HAP-1 (cell line): ENCODE results near the gene DPP6.

ENCODE experiments used
- DNase-seq, 2 experiments: peaks; one replicate each; pipeline ENCODE4 v3.0.0-alpha.2; 2016 to 2020; ENCODE audit warnings: low spot score in 2 of 2
- H3K27me3 ChIP-seq: fragments of 250-450 bp; sonication (Bioruptor Pico); 2 replicates; pipeline ENCODE4 v1.5.1; 2020; ENCODE audit warnings: low read depth, mild to moderate bottlenecking, moderate library complexity
- H3K36me3 ChIP-seq: fragments of 250-450 bp; sonication (Bioruptor Pico); replicated peaks from 2 replicates; pipeline ENCODE4 v1.5.1; 2020; ENCODE audit warnings: mild to moderate bottlenecking
- H3K4me1 ChIP-seq: fragments of 250-450 bp; sonication (Bioruptor Pico); 2 replicates; pipeline ENCODE4 v1.5.1; 2020; ENCODE audit warnings: mild to moderate bottlenecking
- H3K4me3 ChIP-seq: fragments of 250-450 bp; sonication (Bioruptor Pico); 2 replicates; pipeline ENCODE4 v1.5.1; 2020; ENCODE audit warnings: mild to moderate bottlenecking, moderate library complexity
- H3K9me3 ChIP-seq: fragments of 250-450 bp; sonication (Bioruptor Pico); 2 replicates; pipeline ENCODE4 v1.5.1; 2020; ENCODE audit warnings: mild to moderate bottlenecking, moderate library complexity
- in situ Hi-C: fragments of 300-500 bp; cut with MboI; formaldehyde crosslinking; loops from 3 replicates; pipeline ENCODE4 v1.14.3; 2020; ENCODE audit warnings: low sequenced_read_pairs, inconsistent platforms, mixed read lengths

DPP6 gene

GRCh38 chr7:154869436-154869835 lies 817.2 kb downstream of the DPP6 start:
- Histone ChIP-seq H3K27me3 (no peaks in the 10 kb centered on the region), H3K4me1 (no peaks in the 10 kb centered on the region), H3K9me3 (no peaks in the 10 kb centered on the region), H3K36me3 (no peaks in the 10 kb centered on the region), H3K4me3 (no peak overlapping the region)
- in situ Hi-C loops, result no loop called here
- DNase-seq, result no peak

GRCh38 chr7:154871507-154871906 lies 819.3 kb downstream of the DPP6 start:
- no peaks in the 10 kb centered on the region for H3K9me3 ChIP-seq
- DNase-seq, result no peak
- H3K4me1 ChIP-seq, result no peaks in the 10 kb centered on the region
- H3K27me3 ChIP-seq, result no peaks in the 10 kb centered on the region
- in situ Hi-C loops, result no loop called here
- H3K36me3 ChIP-seq, result no peaks in the 10 kb centered on the region
- no peak overlapping the region for H3K4me3 ChIP-seq

GRCh38 chr7:154871928-154872750 lies 819.9 kb downstream of the DPP6 start:
- Histone ChIP-seq H3K27me3 (no peaks in the 10 kb centered on the region), H3K9me3 (no peaks in the 10 kb centered on the region), H3K4me3 (no peak overlapping the region), H3K36me3 (no peaks in the 10 kb centered on the region), H3K4me1 (no peaks in the 10 kb centered on the region)
- in situ Hi-C loops, result no loop called here
- DNase-seq, result no peak

GRCh38 chr7:154872811-154873499 lies 820.8 kb downstream of the DPP6 start:
- Histone ChIP-seq H3K9me3 (no peaks in the 10 kb centered on the region), H3K36me3 (no peaks in the 10 kb centered on the region), H3K27me3 (no peaks in the 10 kb centered on the region), H3K4me3 (no peak overlapping the region), H3K4me1 (no peaks in the 10 kb centered on the region)
- no peak for DNase-seq
- in situ Hi-C loops, result no loop called here

- H3K4me1 ChIP-seq, result no peaks in the 10 kb centered on the region
- H3K9me3 ChIP-seq, result no peaks in the 10 kb centered on the region
- H3K36me3 ChIP-seq, result no peaks in the 10 kb centered on the region
- in situ Hi-C loops, result no loop called here
- no peak for DNase-seq
- H3K4me3 ChIP-seq, result no peak overlapping the region
- no peaks in the 10 kb centered on the region for H3K27me3 ChIP-seq
Observed at GRCh38 chr7:154873500-154874121, 821.4 kb downstream of the DPP6 start.

- H3K4me1 ChIP-seq, result no peaks in the 10 kb centered on the region
- no peaks in the 10 kb centered on the region for H3K36me3 ChIP-seq
- H3K4me3 ChIP-seq, result no peak overlapping the region
- no peaks in the 10 kb centered on the region for H3K27me3 ChIP-seq
- in situ Hi-C loops, result no loop called here
- H3K9me3 ChIP-seq, result no peaks in the 10 kb centered on the region
- no peak for DNase-seq
Observed at GRCh38 chr7:154874409-154875113, 822.4 kb downstream of the DPP6 start.

GRCh38 chr7:154875297-154875696 lies 823.1 kb downstream of the DPP6 start:
- Histone ChIP-seq H3K36me3 (no peaks in the 10 kb centered on the region), H3K4me1 (no peaks in the 10 kb centered on the region), H3K27me3 (no peaks in the 10 kb centered on the region), H3K9me3 (no peaks in the 10 kb centered on the region), H3K4me3 (no peak overlapping the region)
- DNase-seq, result no peak
- in situ Hi-C loops, result no loop called here

- no peaks in the 10 kb centered on the region for H3K9me3 ChIP-seq
- in situ Hi-C loops, result no loop called here
- no peaks in the 10 kb centered on the region for H3K27me3 ChIP-seq
- H3K4me3 ChIP-seq, result no peak overlapping the region
- H3K4me1 ChIP-seq, result no peaks in the 10 kb centered on the region
- no peak for DNase-seq
- no peaks in the 10 kb centered on the region for H3K36me3 ChIP-seq
Observed at GRCh38 chr7:154876516-154876915, 824.3 kb downstream of the DPP6 start.

- Histone ChIP-seq H3K4me3 (no peak overlapping the region), H3K9me3 (no peaks in the 10 kb centered on the region), H3K27me3 (no peaks in the 10 kb centered on the region), H3K36me3 (no peaks in the 10 kb centered on the region), H3K4me1 (no peaks in the 10 kb centered on the region)
- in situ Hi-C loops, result no loop called here
- DNase-seq, result no peak
Observed at GRCh38 chr7:154877031-154877430, 824.8 kb downstream of the DPP6 start.

- H3K4me3 ChIP-seq, result no peak overlapping the region
- in situ Hi-C loops, result no loop called here
- no peaks in the 10 kb centered on the region for H3K4me1 ChIP-seq
- no peaks in the 10 kb centered on the region for H3K36me3 ChIP-seq
- no peaks in the 10 kb centered on the region for H3K9me3 ChIP-seq
- no peaks in the 10 kb centered on the region for H3K27me3 ChIP-seq
- no peak for DNase-seq
Observed at GRCh38 chr7:154879629-154880028, 827.4 kb downstream of the DPP6 start.

- Histone ChIP-seq H3K9me3 (no peaks in the 10 kb centered on the region), H3K27me3 (no peaks in the 10 kb centered on the region), H3K4me1 (no peaks in the 10 kb centered on the region), H3K36me3 (no peaks in the 10 kb centered on the region), H3K4me3 (no peak overlapping the region)
- in situ Hi-C loops, result no loop called here
- no peak for DNase-seq
Observed at GRCh38 chr7:154880513-154880912, 828.3 kb downstream of the DPP6 start.

GRCh38 chr7:154881026-154881425 lies 828.8 kb downstream of the DPP6 start:
- H3K4me3 ChIP-seq, result no peak overlapping the region
- no peaks in the 10 kb centered on the region for H3K27me3 ChIP-seq
- no peaks in the 10 kb centered on the region for H3K36me3 ChIP-seq
- H3K9me3 ChIP-seq, result no peaks in the 10 kb centered on the region
- in situ Hi-C loops, result no loop called here
- DNase-seq, result no peak
- no peaks in the 10 kb centered on the region for H3K4me1 ChIP-seq

GRCh38 chr7:154881526-154881925 lies 829.3 kb downstream of the DPP6 start:
- H3K4me1 ChIP-seq, result no peaks in the 10 kb centered on the region
- H3K9me3 ChIP-seq, result no peaks in the 10 kb centered on the region
- no peaks in the 10 kb centered on the region for H3K27me3 ChIP-seq
- no peak overlapping the region for H3K4me3 ChIP-seq
- in situ Hi-C loops, result no loop called here
- H3K36me3 ChIP-seq, result no peaks in the 10 kb centered on the region
- DNase-seq, result no peak
